K562 (cell line): ENCODE results near the gene MRNIP.

ENCODE experiments used
- CTCF ChIP-seq, 3 experiments: IDR thresholded peaks in 2 of 3; conservative IDR thresholded peaks in 1 of 3; 2 replicates each; pipeline ENCODE4 v1.5.1; 2011 to 2012; ENCODE audit warnings: low read length in 3 of 3, mild to moderate bottlenecking in 3 of 3, control low read depth in 2 of 3, improper control_type of control experiment in 1 of 3, inconsistent platforms in 1 of 3, low read depth in 1 of 3, mixed read lengths in 1 of 3, moderate library complexity in 1 of 3; ENCODE audit not compliant: insufficient read depth in 2 of 3
- GABPA ChIP-seq: fragments of 200-800 bp; sonication (Bioruptor generic); conservative IDR thresholded peaks from 2 replicates; pipeline ENCODE4 v1.6.1; 2016; ENCODE audit warnings: low read depth, missing genetic modification characterization, missing compliant biosample characterization
- MYC ChIP-seq, 2 experiments: fragments of 250-450 bp in 1 of 2; sonication (Bioruptor Pico) in 1 of 2; IDR thresholded peaks; 2 replicates each; pipeline versions ENCODE4 v1.5.1 to v1.6.1; 2012 to 2021; ENCODE audit warnings: low read depth in 2 of 2, borderline replicate concordance in 1 of 2, improper control_type of control experiment in 1 of 2, low read length in 1 of 2, mild to moderate bottlenecking in 1 of 2, moderate library complexity in 1 of 2
- NCOA1 ChIP-seq: fragments of 450-650 bp; IDR thresholded peaks from 2 replicates; pipeline ENCODE4 v1.6.1; 2016; ENCODE audit warnings: low read depth
- POLR2AphosphoS5 ChIP-seq: IDR thresholded peaks from 2 replicates; pipeline ENCODE4 v1.6.1; 2011; ENCODE audit warnings: mild to moderate bottlenecking, low read depth, low read length, moderate library complexity; ENCODE audit not compliant: control insufficient read depth, insufficient read depth
- SMC3 ChIP-seq: conservative IDR thresholded peaks from 2 replicates; pipeline ENCODE4 v1.6.1; 2011; ENCODE audit warnings: low read depth, low read length, improper control_type of control experiment; ENCODE audit not compliant: insufficient read depth
- ZFP36 ChIP-seq: fragments of 150-350 bp; IDR thresholded peaks from 2 replicates; pipeline ENCODE4 v1.6.1; 2018; ENCODE audit warnings: low read length, low read depth; ENCODE audit not compliant: partially characterized antibody

GRCh38 chr5:179867476-179867875 lies 8.9 kb upstream of the MRNIP start:
- TF ChIP-seq CTCF (IDR thresholded peaks at IDR 0.05 in 2 of 3, conservative IDR thresholded peaks at IDR 0.05 in 1 of 3; ENCODE audit: insufficient read depth in 2 of 3, low read depth in 1 of 3, low read length in 3 of 3) (no peak), MYC (IDR thresholded peaks at IDR 0.05; ENCODE audit: low read depth, low read length) (no peak), MYC (CRISPR knock-in tag; IDR thresholded peaks at IDR 0.05; ENCODE audit: borderline replicate concordance, low read depth) (no peak), POLR2AphosphoS5 (no peak), SMC3 (no peak), NCOA1 (no peak), ZFP36 (no peak), GABPA (tag) (no peak)
